Body of pancreas (tissue), 4 donors: Measurements from ENCODE around the gene KAT2A.

Experiments used
- POLR2A ChIP-seq, 3 donors: fragments of 450-650 bp; IDR thresholded peaks; one replicate each; pipeline ENCODE4 v1.6.1; 2016; ENCODE audit warnings: antibody characterized with exemption in 3 of 3, mild to moderate bottlenecking in 2 of 3
- TF ChIP-seq, protein P1 (sequence below), 7 experiments: fragments of 450-650 bp in 4 of 7; fragments of 200-600 bp in 3 of 7; sonication (generic) in 3 of 7; IDR thresholded peaks; one replicate each; pipeline ENCODE4 v1.5.1; 2016 to 2019; ENCODE audit warnings: antibody characterized with exemption in 7 of 7

GRCh38 chr17:42071810-42072209, 49.4 kb downstream of the KAT2A start:
- TF ChIP-seq, protein P1, sequence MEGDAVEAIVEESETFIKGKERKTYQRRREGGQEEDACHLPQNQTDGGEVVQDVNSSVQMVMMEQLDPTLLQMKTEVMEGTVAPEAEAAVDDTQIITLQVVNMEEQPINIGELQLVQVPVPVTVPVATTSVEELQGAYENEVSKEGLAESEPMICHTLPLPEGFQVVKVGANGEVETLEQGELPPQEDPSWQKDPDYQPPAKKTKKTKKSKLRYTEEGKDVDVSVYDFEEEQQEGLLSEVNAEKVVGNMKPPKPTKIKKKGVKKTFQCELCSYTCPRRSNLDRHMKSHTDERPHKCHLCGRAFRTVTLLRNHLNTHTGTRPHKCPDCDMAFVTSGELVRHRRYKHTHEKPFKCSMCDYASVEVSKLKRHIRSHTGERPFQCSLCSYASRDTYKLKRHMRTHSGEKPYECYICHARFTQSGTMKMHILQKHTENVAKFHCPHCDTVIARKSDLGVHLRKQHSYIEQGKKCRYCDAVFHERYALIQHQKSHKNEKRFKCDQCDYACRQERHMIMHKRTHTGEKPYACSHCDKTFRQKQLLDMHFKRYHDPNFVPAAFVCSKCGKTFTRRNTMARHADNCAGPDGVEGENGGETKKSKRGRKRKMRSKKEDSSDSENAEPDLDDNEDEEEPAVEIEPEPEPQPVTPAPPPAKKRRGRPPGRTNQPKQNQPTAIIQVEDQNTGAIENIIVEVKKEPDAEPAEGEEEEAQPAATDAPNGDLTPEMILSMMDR (IDR thresholded peaks at IDR 0.05), result no peak
- no peak for TF ChIP-seq POLR2A (IDR thresholded peaks at IDR 0.05)
